Kidney (tissue), 14 donors: ENCODE results near the gene FERMT3. TPM values are rescaled to one million over a fixed set of nuclear protein-coding genes. Genes with fewer than 3 reads are reported as not detected.
A peak's percentile ranks its signal among the peaks of the same experiment; 100 is the strongest.

ENCODE experiments used
- DNase-seq, 5 donors: peaks; one replicate each; pipeline ENCODE4 v3.0.0-alpha.2; 2013 to 2020
- FAIRE-seq: peaks from 2 replicates; lab custom pipeline; 2012; peaks lifted over from hg19 to GRCh38; lab: Jason Lieb, UNC
- H3K27ac ChIP-seq, 2 donors: one replicate each; pipeline ENCODE4 v1.7.0; 2013; ENCODE audit warnings: low read depth in 2 of 2, low read length in 2 of 2, inconsistent platforms in 1 of 2
- H3K27me3 ChIP-seq: one replicate; pipeline ENCODE4 v1.7.1; 2013; ENCODE audit warnings: low read length, inconsistent platforms; ENCODE audit not compliant: control insufficient read depth, insufficient read depth
- H3K36me3 ChIP-seq, 3 donors: one replicate each; pipeline versions ENCODE4 v1.7.0 to v1.7.1; 2013; ENCODE audit warnings: low read length in 3 of 3, control low read depth in 1 of 3, inconsistent platforms in 1 of 3; ENCODE audit not compliant: insufficient read depth in 3 of 3, control insufficient read depth in 2 of 3
- H3K4me1 ChIP-seq, 3 donors: one replicate each; pipeline versions ENCODE4 v1.7.0 to v1.7.1; 2013; ENCODE audit warnings: low read length in 3 of 3, inconsistent platforms in 1 of 3, low read depth in 1 of 3; ENCODE audit not compliant: control insufficient read depth in 2 of 3, insufficient read depth in 2 of 3
- H3K4me3 ChIP-seq, 3 donors: one replicate each; pipeline versions ENCODE4 v1.7.0 to v1.8.1; 2013; ENCODE audit warnings: low read length in 3 of 3, control low read depth in 1 of 3, inconsistent platforms in 1 of 3
- H3K9ac ChIP-seq, 3 donors: one replicate each; pipeline versions ENCODE4 v1.7.0 to v1.7.1; 2013; ENCODE audit warnings: low read length in 3 of 3, control low read depth in 1 of 3, inconsistent platforms in 1 of 3
- H3K9me3 ChIP-seq, 3 donors: one replicate each; pipeline versions ENCODE4 v1.7.0 to v1.7.1; 2013; ENCODE audit warnings: low read length in 3 of 3, control low read depth in 1 of 3, inconsistent platforms in 1 of 3; ENCODE audit not compliant: control insufficient read depth in 2 of 3, insufficient read depth in 1 of 3
- intact Hi-C: fragments of 100-400 bp; cut with DNase I; formaldehyde crosslinking; loops from one replicate; pipeline ENCODE4 v1.11.1; 2022
- polyA plus RNA-seq: library from polyadenylated mRNA; stranded (reverse); fragments of 350-450 nt; fragmentation: Illumina TruSeq; extraction: RNeasy Lipid Tissue Mini Kit (QIAGEN cat#74804); gene quantifications from one replicate; pipeline ENCODE4 v1.2.3, GENCODE V29; 2014; ENCODE audit warnings: low read depth, low replicate concordance; ENCODE audit not compliant: insufficient read depth
- total RNA-seq: library from RNA; stranded (reverse); fragmentation: NEBNext Ultra II Directional; extraction: Animal tissue kit (Norgen Biotek cat#: 25700); gene quantifications from one replicate; pipeline ENCODE4 v1.2.1, GENCODE V29; 2021
- TF ChIP-seq, protein P1 (sequence below): IDR thresholded peaks from 3 replicates; pipeline ENCODE4 v1.5.1; 2012; ENCODE audit warnings: mild to moderate bottlenecking, moderate library complexity, borderline replicate concordance; ENCODE audit not compliant: insufficient read depth; ENCODE audit errors: extremely low read depth
- donor health status: control.
- donor health status: control.
- donor health status: control.
- donor health status: control.
- donor health status: control.
- donor health status: DM: yes; HTN: yes; CAD: no.
- donor health status: Normal renal cell carcinoma (clear cell type).

The FERMT3 gene
- total and polyA plus RNA-seq, 2 donors from 2014 or later: 11.8 to 36.3 TPM

DNA sequence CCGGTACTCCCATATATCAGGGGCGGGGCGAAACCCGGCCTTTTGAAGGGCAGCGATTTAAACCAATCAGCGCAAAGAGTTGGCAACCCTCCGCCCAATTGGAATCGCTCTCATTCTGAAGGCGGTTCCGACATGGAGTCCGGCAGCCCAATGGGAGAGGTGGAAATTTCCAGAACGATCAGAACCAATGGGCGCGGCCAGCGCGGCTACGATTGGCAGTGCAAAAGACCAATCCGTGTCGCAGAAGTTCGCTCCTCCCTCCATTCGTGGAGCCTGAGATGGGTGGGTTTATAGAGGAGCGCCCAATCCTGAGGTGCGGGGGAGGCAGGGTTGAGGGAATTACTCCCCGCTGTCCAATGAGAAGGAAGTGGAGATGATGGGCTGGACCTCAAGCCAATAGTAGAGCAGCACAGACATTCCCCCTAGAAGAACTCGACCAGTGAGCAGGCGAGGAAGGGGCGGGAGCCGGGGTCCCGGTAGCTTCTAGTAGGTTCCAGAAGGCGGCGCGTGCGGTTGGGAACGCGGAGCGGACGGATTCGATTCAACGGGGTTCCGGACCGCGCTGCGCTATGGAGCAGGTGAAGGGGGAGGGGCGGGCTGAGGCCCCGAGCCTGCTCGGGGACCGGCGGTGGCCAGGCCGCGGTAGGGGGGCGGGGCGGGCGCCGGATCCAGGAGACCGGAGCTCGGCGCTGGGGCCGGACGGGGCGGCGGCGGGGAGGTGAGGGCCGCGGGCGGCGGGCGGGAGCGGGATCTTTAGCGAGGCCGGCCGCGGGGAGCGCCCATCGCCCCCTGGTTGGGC is 20.6 kb upstream of the FERMT3 start, which contains the start of gene STIP1:
STIP1 (plus strand) TSS at position 479 of the 799 bp plus-strand sequence; CDS start at position 570, 91 bp downstream.
- TF ChIP-seq, protein P1, sequence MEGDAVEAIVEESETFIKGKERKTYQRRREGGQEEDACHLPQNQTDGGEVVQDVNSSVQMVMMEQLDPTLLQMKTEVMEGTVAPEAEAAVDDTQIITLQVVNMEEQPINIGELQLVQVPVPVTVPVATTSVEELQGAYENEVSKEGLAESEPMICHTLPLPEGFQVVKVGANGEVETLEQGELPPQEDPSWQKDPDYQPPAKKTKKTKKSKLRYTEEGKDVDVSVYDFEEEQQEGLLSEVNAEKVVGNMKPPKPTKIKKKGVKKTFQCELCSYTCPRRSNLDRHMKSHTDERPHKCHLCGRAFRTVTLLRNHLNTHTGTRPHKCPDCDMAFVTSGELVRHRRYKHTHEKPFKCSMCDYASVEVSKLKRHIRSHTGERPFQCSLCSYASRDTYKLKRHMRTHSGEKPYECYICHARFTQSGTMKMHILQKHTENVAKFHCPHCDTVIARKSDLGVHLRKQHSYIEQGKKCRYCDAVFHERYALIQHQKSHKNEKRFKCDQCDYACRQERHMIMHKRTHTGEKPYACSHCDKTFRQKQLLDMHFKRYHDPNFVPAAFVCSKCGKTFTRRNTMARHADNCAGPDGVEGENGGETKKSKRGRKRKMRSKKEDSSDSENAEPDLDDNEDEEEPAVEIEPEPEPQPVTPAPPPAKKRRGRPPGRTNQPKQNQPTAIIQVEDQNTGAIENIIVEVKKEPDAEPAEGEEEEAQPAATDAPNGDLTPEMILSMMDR: no peak
- no peaks in the 10 kb centered on the region for H3K27me3 ChIP-seq
- peak within 1 kb of the TSS; percentile 97 to 100 for H3K27ac ChIP-seq
- peak; percentile 99 to 100 (median 100) for DNase-seq
- H3K4me1 ChIP-seq: peaks cover 0 to 24% (median 18%) of the 10 kb centered on the region in 3 donors
- FAIRE-seq: peak; percentile 98
- H3K9me3 ChIP-seq: no peaks in the 10 kb centered on the region
- peak within 1 kb of the TSS; percentile 60 to 91 (median 72) for H3K4me3 ChIP-seq
- peak within 1 kb of the TSS; percentile 43 to 98 (median 74) for H3K9ac ChIP-seq
- intact Hi-C loops: no loop called here
- H3K36me3 ChIP-seq: peaks cover 0 to 3% (median 0%) of the 10 kb centered on the region in 3 donors

DNA sequence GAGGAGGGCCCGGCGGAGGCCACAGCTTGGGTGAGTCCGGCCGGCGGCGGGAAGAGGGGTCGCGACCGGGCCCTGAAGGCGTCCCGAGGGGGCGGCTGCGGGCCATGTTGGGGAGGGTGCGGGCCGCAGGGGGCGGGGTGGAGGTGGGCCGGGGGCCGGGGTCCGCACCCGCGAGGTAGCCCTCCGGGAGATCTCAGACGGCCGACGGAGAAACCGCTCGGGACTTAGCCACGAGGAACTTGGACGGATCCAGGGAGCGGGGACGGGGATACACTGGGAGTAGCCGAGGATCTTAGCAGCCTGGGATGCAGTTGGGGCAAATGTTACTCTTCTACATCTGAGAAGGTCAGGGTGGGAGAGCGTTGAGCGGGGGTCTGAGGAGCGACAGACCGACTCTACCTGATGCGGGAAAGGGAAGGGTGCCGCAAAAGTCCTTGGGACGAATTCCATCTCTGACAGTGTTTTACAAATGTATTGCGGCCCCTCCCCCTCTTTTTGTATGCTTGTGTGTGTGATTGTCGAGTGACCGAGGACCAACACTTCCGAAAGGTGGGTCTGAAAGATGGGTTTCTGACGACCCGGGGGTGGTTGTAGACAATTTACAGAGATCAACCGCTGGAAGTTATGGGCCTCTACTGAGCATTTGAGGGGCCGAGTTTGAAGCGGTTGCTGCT is 19.9 kb upstream of the FERMT3 start:
- no peak overlapping the region for H3K9ac ChIP-seq
- peaks cover 0 to 3% (median 0%) of the 10 kb centered on the region in 3 donors for H3K36me3 ChIP-seq
- H3K4me3 ChIP-seq: no peak overlapping the region
- peak in 2 of 5 donors; percentile 24 to 34 for DNase-seq
- H3K27me3 ChIP-seq: no peaks in the 10 kb centered on the region
- intact Hi-C loops: no loop called here
- FAIRE-seq: no peak
- H3K9me3 ChIP-seq: no peaks in the 10 kb centered on the region
- peak overlapping the region in 1 of 2 donors; percentile 82 for H3K27ac ChIP-seq
- TF ChIP-seq, protein P1: no peak
- H3K4me1 ChIP-seq: peaks cover 0 to 21% (median 12%) of the 10 kb centered on the region in 3 donors

DNA sequence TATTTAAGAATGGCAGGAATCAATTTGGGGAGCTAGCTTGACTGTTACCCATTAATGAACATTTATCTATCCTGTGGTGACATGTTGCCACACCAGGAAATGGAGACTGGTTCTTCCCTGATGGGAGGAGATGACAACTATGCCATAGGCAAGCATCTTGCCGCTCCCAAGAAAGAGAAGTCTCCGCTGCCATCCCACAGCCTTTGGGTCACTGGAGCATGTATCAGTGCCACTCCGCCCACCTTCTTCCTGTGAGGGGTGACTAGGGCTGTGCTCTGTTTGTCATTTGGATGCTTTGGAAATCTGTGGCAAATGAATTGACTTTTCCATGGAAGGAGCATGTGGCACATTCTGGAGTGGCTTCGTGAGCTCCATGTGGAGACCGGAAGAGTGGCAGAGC is 14.1 kb upstream of the FERMT3 start:
- H3K9ac ChIP-seq: no peak overlapping the region
- no peak overlapping the region for H3K27ac ChIP-seq
- no peak for DNase-seq
- FAIRE-seq: no peak
- TF ChIP-seq, protein P1: no peak
- no peaks in the 10 kb centered on the region for H3K27me3 ChIP-seq
- no peak overlapping the region for H3K4me3 ChIP-seq
- peaks cover 0 to 3% (median 3%) of the 10 kb centered on the region in 3 donors for H3K4me1 ChIP-seq
- H3K9me3 ChIP-seq: no peaks in the 10 kb centered on the region
- intact Hi-C loops: loop anchor here (5.0 kb wide), 1 partner anchor 110 kb away; the partner anchor contains the start of gene CATSPERZ
- H3K36me3 ChIP-seq: peaks cover 15 to 45% (median 40%) of the 10 kb centered on the region in 3 donors
